ENCODE measurements around the gene SCFD1. TPM values are rescaled to one million over a fixed set of nuclear protein-coding genes. Genes with fewer than 3 reads are reported as not detected.

SCFD1 gene
- total RNA-seq, 1 donor from 2014 or later, result 74.2 TPM

- DNase-seq, result no peak
These were observed 137.3 kb downstream of the SCFD1 start for GRCh38 chr14:30759172-30760125.

GRCh38 chr14:30763891-30764290, 141.8 kb downstream of the SCFD1 start:
- no peak for DNase-seq

- no peak for DNase-seq
These were observed 145.5 kb downstream of the SCFD1 start for GRCh38 chr14:30767624-30768023.

- DNase-seq, result no peak
These were observed 146.7 kb downstream of the SCFD1 start for GRCh38 chr14:30768791-30769190.

- DNase-seq, result no peak
These were observed 148.3 kb downstream of the SCFD1 start for GRCh38 chr14:30770376-30770775.

- no peak for DNase-seq
These were observed 149.5 kb downstream of the SCFD1 start for GRCh38 chr14:30771595-30771994.

GRCh38 chr14:30779210-30779609, 157.1 kb downstream of the SCFD1 start:
- DNase-seq, result no peak

Other genes with a start within 250 kb of the SCFD1 start
- 18.9 and 39.7 TPM in 2 replicates for gene G2E3, start 63.2 kb upstream of the SCFD1 start, total RNA-seq